Activated CD4-positive, alpha-beta memory T cell treated with anti-CD3 and anti-CD28 coated beads, Interleukin-2, amount 10 ng/mL, durations not matched to agents 7 days and 5 days (primary cell): ENCODE data around the gene TMEM151A. TPM values are rescaled to one million over a fixed set of nuclear protein-coding genes. Genes with fewer than 3 reads are reported as not detected.
A peak's percentile ranks its signal among the peaks of the same experiment; 100 is the strongest.
"Not testable (repeated sequence)": the region's sequence is repeated elsewhere in the genome, so short reads cannot be mapped to it uniquely, and the experiment has no call there.

Experiments
- CTCF ChIA-PET: fragments of 350-600 bp; sonication (Branson Sonifier 250); formaldehyde crosslinking; loops from one replicate; lab custom pipeline; 2021; ENCODE audit warnings: antibody characterized with exemption, inconsistent platforms; lab: Charles Lee
- POLR2A ChIA-PET: fragments of 350-600 bp; sonication (Branson Sonifier 250); formaldehyde crosslinking; loops from one replicate; lab custom pipeline; 2021; ENCODE audit warnings: antibody characterized with exemption; lab: Charles Lee
- DNase-seq: peaks from one replicate; pipeline ENCODE4 v3.0.0-alpha.2; 2020
- H3K27ac Mint-ChIP-seq: one replicate; pipeline ENCODE4 v1.8.0; 2021; ENCODE audit warnings: mild to moderate bottlenecking, mixed read lengths
- H3K27me3 Mint-ChIP-seq: one replicate; pipeline ENCODE4 v1.8.0; 2021; ENCODE audit warnings: mixed read lengths
- H3K36me3 Mint-ChIP-seq: one replicate; pipeline ENCODE4 v1.8.0; 2021; ENCODE audit warnings: low read depth, mixed read lengths
- H3K4me1 Mint-ChIP-seq: one replicate; pipeline ENCODE4 v1.8.0; 2021; ENCODE audit warnings: mixed read lengths
- H3K4me3 Mint-ChIP-seq: one replicate; pipeline ENCODE4 v1.8.0; 2021; ENCODE audit warnings: mild to moderate bottlenecking, mixed read lengths
- H3K9me3 Mint-ChIP-seq: one replicate; pipeline ENCODE4 v1.8.0; 2021; ENCODE audit warnings: mixed read lengths
- total RNA-seq, 2 experiments: library from RNA; stranded (reverse); gene quantifications; one replicate each; pipeline ENCODE4 v1.2.3, GENCODE V29; 2021

TMEM151A gene
- total RNA-seq, 2 experiments from 2014 or later, result not detected

DNA sequence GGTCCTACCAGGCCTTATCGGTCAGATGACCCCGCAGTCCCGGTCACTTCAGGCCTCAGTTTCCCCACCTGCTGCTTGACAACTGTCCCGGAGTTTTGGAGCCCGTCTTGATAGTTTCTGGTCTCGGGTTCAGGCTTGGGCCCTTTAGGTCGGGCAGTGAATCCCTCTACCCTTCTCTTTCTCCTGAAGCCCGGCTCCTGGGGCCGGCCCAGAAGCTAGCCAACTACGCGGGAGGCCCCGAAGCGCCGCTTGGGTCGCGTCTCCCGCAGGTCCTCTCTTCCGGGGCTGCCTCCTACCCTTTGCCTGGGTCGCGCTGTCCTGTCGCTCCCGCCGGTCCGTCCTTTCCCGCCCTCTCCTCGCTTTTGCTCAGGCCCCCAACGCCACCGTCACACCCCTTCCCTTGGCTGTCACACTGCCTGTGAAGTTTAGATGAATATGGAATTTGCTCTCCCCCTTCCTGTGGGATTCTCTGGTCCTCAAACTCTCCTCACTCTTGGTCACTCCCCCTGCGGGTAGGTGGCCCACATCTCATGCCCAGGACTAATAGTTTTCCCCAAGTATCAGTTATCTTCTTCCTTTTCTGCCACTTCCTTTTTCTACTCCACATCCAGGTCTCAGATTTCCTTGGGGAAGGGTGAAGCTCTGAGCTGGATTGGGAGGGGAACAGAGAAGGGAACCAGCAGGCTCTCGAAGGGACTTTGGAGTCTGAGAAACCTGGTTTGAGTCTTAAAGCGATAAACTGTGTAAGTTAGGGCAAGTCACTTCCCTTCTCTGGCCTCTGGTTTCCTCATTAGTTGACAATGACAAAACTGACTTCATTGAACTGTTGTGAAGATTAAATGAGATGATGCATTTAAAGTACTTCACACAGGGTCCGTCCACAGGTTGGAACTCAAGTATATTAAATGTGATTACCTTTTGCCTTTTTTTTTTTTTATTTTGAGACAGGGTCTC is 22.5 kb upstream of the TMEM151A start:
- H3K4me1 Mint-ChIP-seq, result peaks cover 50% of the 10 kb centered on the region
- no peaks in the 10 kb centered on the region for H3K27me3 Mint-ChIP-seq
- H3K4me3 Mint-ChIP-seq, result peak overlapping the region; percentile 98
- DNase-seq, result peak; percentile 34
- H3K27ac Mint-ChIP-seq, result peak overlapping the region; percentile 91
- peaks cover 51% of the 10 kb centered on the region for H3K36me3 Mint-ChIP-seq
- H3K9me3 Mint-ChIP-seq, result no peaks in the 10 kb centered on the region
- ChIA-PET POLR2A (interaction anchor here (0.7 to 6.1 kb wide), 5 partner anchors 12 to 845 kb away, joined by 3 to 78 read pairs (median 4); partner anchors contain the start of genes BRMS1 and YIF1A), CTCF (interaction anchor here (0.6 to 5.9 kb wide), 4 partner anchors 10 to 56 kb away, joined by 3 to 44 read pairs (median 3); no protein-coding TSS in a partner anchor)

DNA sequence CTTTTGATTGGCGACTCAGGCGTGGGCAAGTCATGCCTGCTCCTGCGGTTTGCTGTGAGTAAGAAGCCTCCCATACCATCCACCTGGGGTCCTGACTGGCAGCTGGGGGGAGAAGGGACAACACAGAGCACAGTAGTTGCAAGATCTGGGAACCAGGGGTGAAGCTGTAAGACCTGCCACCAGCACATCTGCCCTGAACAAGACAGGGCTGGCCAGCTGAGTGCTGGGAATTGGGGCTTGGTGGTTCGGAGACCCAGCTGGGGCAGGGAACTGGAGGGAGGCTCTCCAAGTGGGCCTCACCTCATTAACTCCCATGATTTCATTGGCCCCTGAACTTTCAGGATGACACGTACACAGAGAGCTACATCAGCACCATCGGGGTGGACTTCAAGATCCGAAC is 19.9 kb upstream of the TMEM151A start:
- Mint-ChIP-seq H3K4me3 (no peak overlapping the region), H3K27me3 (no peaks in the 10 kb centered on the region), H3K4me1 (peaks cover 50% of the 10 kb centered on the region), H3K36me3 (peaks cover 54% of the 10 kb centered on the region), H3K9me3 (no peaks in the 10 kb centered on the region), H3K27ac (no peak overlapping the region)
- POLR2A ChIA-PET, result interaction anchor here (1.3 to 6.1 kb wide), 5 partner anchors 9 to 17 kb away, joined by 3 to 78 read pairs (median 5); partner anchors contain the start of gene YIF1A
- CTCF ChIA-PET, result interaction anchor here (5.9 kb wide), 1 partner anchor 10 kb away, joined by 44 read pairs; no protein-coding TSS in a partner anchor
- no peak for DNase-seq

DNA sequence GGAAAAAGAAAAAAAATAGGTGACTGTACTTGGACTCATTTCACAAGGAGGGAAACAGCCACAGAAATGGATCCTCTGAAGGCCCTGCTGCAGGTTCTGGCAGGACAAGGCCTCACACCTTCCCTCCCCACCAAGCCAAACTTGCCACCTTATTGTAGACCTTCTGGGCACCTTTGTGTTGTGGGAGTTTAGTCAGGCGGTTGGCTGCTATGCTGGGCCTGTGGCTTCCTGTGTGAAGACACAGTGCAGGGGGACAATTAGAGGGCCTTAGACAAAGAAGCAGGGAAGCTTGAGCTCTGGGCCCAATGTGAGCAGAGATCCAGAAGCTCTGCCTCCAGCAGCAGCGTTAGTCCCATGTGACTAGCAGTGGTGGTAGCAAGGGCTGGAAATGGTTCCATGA is 19.1 kb upstream of the TMEM151A start:
- H3K27me3 Mint-ChIP-seq, result no peaks in the 10 kb centered on the region
- ChIA-PET CTCF (interaction anchor here (5.9 kb wide), 1 partner anchor 10 kb away, joined by 44 read pairs; no protein-coding TSS in a partner anchor), POLR2A (interaction anchor here (0.9 to 6.1 kb wide), 5 partner anchors 8 to 16 kb away, joined by 3 to 78 read pairs (median 4); partner anchors contain the start of gene YIF1A)
- no peaks in the 10 kb centered on the region for H3K9me3 Mint-ChIP-seq
- peaks cover 54% of the 10 kb centered on the region for H3K36me3 Mint-ChIP-seq
- DNase-seq, result no peak
- H3K4me3 Mint-ChIP-seq, result no peak overlapping the region
- peaks cover 51% of the 10 kb centered on the region for H3K4me1 Mint-ChIP-seq
- peak overlapping the region; percentile 66 for H3K27ac Mint-ChIP-seq

DNA sequence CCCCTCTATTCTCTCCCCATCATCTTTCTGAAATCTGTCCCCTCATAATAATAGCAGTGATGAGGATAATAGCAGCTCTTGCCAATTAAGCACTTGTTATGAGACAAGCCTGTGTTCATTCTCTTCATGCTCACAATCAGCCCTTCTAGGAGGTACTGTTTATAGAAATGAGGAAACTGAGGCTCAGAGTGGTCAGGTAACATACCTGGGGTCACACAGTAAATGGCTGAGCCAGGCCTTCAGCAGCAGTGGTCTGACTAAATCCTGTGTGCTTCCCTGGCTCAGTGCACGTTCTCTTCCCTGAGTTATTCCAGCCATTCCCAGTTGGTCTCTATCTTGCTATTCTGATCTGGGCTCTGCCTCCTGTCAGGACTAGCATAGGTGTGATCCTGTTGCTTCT is 17.5 kb upstream of the TMEM151A start:
- no peak for DNase-seq
- peaks cover 47% of the 10 kb centered on the region for H3K4me1 Mint-ChIP-seq
- peaks cover 6% of the 10 kb centered on the region for H3K27me3 Mint-ChIP-seq
- H3K36me3 Mint-ChIP-seq, result peaks cover 48% of the 10 kb centered on the region
- ChIA-PET POLR2A (no interaction called here), CTCF (no interaction called here)
- no peak overlapping the region for H3K27ac Mint-ChIP-seq
- H3K4me3 Mint-ChIP-seq, result no peak overlapping the region
- H3K9me3 Mint-ChIP-seq, result no peaks in the 10 kb centered on the region

DNA sequence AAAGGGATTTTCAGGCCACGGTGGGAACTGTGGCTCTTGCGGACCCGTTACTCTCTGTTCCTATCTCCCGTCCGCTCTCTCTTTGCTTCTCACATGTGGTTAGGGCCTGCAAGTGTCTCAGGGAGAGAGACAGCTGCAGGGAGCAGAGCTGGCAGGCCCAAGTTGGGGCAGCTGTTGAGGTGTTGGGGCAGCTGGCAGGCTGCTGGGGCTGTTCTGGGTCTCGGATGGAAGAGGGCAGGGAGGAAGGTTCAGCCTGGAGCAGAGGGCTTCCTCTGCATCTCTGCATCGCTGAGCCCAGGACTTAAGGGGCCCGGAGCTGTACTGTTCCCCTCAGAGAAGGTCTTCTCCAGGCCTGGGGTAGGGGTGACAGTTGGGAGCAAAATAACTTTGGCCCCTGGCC is 16.3 kb upstream of the TMEM151A start:
- H3K36me3 Mint-ChIP-seq, result peaks cover 43% of the 10 kb centered on the region
- ChIA-PET POLR2A (interaction anchor here (0.5 to 0.8 kb wide), 2 partner anchors 12 to 19 kb away, joined by 3 read pairs; no protein-coding TSS in a partner anchor), CTCF (interaction anchor here (1.2 kb wide), 1 partner anchor 17 kb away, joined by 3 read pairs; no protein-coding TSS in a partner anchor)
- H3K9me3 Mint-ChIP-seq, result no peaks in the 10 kb centered on the region
- H3K4me3 Mint-ChIP-seq, result no peak overlapping the region
- no peak overlapping the region for H3K27ac Mint-ChIP-seq
- peaks cover 38% of the 10 kb centered on the region for H3K4me1 Mint-ChIP-seq
- H3K27me3 Mint-ChIP-seq, result peaks cover 12% of the 10 kb centered on the region
- no peak for DNase-seq

DNA sequence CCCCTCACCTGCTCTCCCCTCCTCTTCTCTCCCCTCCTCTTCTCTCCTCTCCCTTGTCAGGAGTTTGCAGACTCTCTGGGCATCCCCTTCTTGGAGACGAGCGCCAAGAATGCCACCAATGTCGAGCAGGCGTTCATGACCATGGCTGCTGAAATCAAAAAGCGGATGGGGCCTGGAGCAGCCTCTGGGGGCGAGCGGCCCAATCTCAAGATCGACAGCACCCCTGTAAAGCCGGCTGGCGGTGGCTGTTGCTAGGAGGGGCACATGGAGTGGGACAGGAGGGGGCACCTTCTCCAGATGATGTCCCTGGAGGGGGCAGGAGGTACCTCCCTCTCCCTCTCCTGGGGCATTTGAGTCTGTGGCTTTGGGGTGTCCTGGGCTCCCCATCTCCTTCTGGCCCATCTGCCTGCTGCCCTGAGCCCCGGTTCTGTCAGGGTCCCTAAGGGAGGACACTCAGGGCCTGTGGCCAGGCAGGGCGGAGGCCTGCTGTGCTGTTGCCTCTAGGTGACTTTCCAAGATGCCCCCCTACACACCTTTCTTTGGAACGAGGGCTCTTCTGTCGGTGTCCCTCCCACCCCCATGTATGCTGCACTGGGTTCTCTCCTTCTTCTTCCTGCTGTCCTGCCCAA is 15.6 kb upstream of the TMEM151A start:
- Mint-ChIP-seq H3K4me1 (peaks cover 35% of the 10 kb centered on the region), H3K27me3 (peaks cover 15% of the 10 kb centered on the region), H3K4me3 (no peak overlapping the region), H3K9me3 (no peaks in the 10 kb centered on the region), H3K27ac (no peak overlapping the region), H3K36me3 (peaks cover 37% of the 10 kb centered on the region)
- POLR2A ChIA-PET, result interaction anchor here (0.5 to 0.8 kb wide), 2 partner anchors 11 to 20 kb away, joined by 3 read pairs; no protein-coding TSS in a partner anchor
- no peak for DNase-seq
- CTCF ChIA-PET, result interaction anchor here (1.2 kb wide), 1 partner anchor 18 kb away, joined by 3 read pairs; no protein-coding TSS in a partner anchor

DNA sequence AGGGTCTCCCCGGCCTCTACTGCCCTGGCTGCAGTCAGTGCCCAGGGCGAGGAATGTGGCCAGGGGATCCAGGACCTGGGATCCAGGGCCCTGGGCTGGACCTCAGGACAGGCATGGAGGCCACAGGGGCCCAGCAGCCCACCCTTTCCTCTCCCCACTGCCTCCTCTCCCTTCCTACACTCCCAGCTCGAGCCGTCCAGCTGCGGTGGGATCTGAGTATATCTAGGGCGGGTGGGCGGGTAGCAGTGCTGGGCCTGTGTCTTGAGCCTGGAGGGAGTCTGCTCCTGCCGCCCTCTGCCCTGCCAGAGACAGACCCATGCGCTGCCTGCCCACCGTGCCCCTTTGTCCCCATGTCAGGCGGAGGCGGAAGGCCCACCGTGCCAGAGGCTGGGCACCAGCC is 15.1 kb upstream of the TMEM151A start:
- H3K4me3 Mint-ChIP-seq, DNase-seq, CTCF ChIA-PET, H3K9me3 Mint-ChIP-seq, H3K27ac Mint-ChIP-seq: not testable (repeated sequence)
- peaks cover 36% of the 10 kb centered on the region for H3K36me3 Mint-ChIP-seq
- H3K27me3 Mint-ChIP-seq, result peaks cover 16% of the 10 kb centered on the region
- H3K4me1 Mint-ChIP-seq, result peaks cover 40% of the 10 kb centered on the region
- POLR2A ChIA-PET, result interaction anchor here (0.7 to 1.0 kb wide), 2 partner anchors 13 to 153 kb away, joined by 3 to 6 read pairs; partner anchors contain the start of gene YIF1A

DNA sequence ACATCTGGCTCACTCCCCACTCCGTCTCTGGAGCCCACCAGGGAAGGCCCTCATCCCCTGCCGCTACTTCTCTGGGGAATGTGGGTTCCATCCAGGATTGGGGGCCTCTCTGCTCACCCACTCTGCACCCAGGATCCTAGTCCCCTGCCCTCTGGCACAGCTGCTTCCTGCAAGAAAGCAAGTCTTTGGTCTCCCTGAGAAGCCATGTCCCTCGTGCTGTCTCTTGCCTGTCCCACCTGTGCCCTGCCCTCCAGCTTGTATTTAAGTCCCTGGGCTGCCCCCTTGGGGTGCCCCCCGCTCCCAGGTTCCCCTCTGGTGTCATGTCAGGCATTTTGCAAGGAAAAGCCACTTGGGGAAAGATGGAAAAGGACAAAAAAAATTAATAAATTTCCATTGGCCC is 14.6 kb upstream of the TMEM151A start:
- POLR2A ChIA-PET, result interaction anchor here (0.7 to 1.0 kb wide), 2 partner anchors 12 to 152 kb away, joined by 3 to 6 read pairs; partner anchors contain the start of gene YIF1A
- H3K9me3 Mint-ChIP-seq, DNase-seq, H3K4me3 Mint-ChIP-seq, H3K27ac Mint-ChIP-seq, CTCF ChIA-PET: not testable (repeated sequence)
- Mint-ChIP-seq H3K4me1 (peaks cover 38% of the 10 kb centered on the region), H3K36me3 (peaks cover 32% of the 10 kb centered on the region), H3K27me3 (peaks cover 16% of the 10 kb centered on the region)

DNA sequence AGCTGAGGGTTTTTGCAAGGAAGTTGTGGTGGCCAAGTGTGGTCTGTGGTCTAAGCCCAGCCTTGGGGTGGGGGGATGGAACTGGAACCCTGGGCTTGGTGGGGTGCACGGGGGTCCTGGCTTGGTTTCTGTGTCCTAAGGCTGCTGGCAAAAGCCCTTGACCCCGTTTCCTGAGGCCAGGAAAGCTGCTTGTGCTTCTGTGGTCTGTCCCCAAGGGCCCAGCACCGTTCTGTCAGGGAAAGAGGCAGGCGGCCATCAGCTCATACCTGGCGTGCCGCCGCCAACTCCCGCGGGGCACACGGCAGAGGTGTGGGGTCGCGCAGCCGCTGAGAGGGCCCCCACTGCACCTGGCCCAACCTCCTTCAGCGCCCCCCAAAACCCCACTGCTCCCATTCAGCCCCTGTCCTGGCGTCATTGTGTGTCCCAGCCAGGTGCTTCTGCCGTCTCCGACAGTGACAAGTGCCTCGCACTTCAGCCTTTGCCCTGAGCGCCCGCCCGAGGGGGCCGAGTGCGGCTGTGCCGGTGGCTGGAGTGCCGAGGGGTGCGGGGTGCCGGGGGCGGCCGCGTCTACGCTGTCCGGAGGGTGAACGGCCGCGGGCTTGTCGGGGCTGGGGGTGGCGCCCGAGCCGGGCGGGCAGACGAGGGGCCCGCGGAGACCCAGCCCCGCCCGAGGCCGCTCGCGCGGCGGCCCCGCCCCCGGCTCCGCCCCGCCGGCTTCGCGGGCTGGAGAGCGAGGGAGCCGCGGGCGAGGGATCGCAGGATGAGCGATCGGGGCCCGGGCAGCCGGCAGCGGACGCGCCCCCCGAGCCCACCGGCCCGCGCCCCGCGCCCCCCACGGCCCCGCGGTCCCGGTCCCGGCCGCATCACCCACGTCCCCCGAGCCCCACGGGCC is 14.0 kb upstream of the TMEM151A start, which contains the start of gene CNIH2:
Gene CNIH2 (plus strand): TSS at position 705 of the 892 bp plus-strand sequence. CDS start 282 bp downstream, outside the sequence.
- Mint-ChIP-seq H3K9me3 (no peaks in the 10 kb centered on the region), H3K4me1 (peaks cover 38% of the 10 kb centered on the region), H3K27ac (no peak within 1 kb of the TSS), H3K4me3 (peak within 1 kb of the TSS; percentile 24), H3K27me3 (peaks cover 16% of the 10 kb centered on the region), H3K36me3 (peaks cover 26% of the 10 kb centered on the region)
- ChIA-PET CTCF (no interaction called here), POLR2A (interaction anchor here (0.7 to 3.5 kb wide), 4 partner anchors 11 to 151 kb away, joined by 3 to 17 read pairs (median 4); partner anchors contain the start of gene YIF1A)
- peak; percentile 49 for DNase-seq

DNA sequence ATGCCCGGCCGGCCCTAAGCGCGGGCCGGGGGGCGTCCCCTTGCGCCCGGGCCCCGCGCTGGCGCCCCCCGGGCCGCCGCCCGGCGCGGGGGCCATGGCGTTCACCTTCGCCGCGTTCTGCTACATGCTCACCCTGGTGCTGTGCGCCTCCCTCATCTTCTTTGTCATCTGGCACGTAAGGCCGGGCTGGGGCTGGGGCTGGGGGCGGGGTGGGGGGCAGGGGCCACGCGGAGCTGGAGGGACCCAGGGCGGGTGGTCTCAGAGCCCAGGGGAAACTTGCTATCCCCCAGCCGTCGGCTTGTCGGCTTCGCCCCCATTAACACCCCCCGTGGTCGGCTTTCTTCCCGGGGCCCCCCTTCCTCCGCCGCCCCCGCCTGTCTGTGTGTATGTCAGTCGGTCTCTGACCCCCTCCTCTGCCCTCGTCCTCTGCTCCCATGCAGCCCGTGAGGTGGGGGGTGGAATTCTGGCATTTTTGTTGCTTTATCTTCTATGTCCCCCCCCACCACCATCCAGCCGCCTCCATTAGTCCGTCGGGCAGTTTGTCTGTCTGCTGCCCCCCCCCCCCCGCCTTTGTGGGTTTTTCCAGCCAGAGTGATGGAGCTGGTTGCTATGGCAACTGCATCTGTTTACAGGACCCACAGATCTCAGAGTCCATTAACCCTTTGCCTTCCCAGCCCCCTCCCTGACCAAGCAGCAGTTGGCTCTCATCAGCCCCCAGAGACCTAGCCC is 13.2 kb upstream of the TMEM151A start:
- Mint-ChIP-seq H3K4me1 (peaks cover 40% of the 10 kb centered on the region), H3K27me3 (peaks cover 16% of the 10 kb centered on the region), H3K4me3 (peak overlapping the region; percentile 24), H3K9me3 (no peaks in the 10 kb centered on the region), H3K27ac (no peak overlapping the region), H3K36me3 (peaks cover 18% of the 10 kb centered on the region)
- no peak for DNase-seq
- POLR2A ChIA-PET, result interaction anchor here (1.2 to 5.5 kb wide), 4 partner anchors 9 to 20 kb away, joined by 3 to 78 read pairs (median 12); partner anchors contain the start of genes RAB1B and YIF1A
- CTCF ChIA-PET, result interaction anchor here (0.7 kb wide), 1 partner anchor 256 kb away, joined by 4 read pairs; no protein-coding TSS in a partner anchor
